Tibial nerve (tissue), 3 donors: ENCODE data around the gene PLXNA4.

Experiments used
- CTCF ChIP-seq, 5 experiments: fragments of 200-600 bp in 3 of 5; fragments of 450-650 bp in 2 of 5; sonication (generic) in 3 of 5; IDR thresholded peaks; one replicate each; pipeline ENCODE4 v1.5.1; 2016 to 2019; ENCODE audit warnings: antibody characterized with exemption in 5 of 5, mild to moderate bottlenecking in 3 of 5, moderate library complexity in 2 of 5
- POLR2A ChIP-seq, 2 donors: fragments of 450-650 bp; IDR thresholded peaks; one replicate each; pipeline ENCODE4 v1.6.1; 2017; ENCODE audit warnings: antibody characterized with exemption in 2 of 2, mild to moderate bottlenecking in 2 of 2, moderate library complexity in 2 of 2

DNA sequence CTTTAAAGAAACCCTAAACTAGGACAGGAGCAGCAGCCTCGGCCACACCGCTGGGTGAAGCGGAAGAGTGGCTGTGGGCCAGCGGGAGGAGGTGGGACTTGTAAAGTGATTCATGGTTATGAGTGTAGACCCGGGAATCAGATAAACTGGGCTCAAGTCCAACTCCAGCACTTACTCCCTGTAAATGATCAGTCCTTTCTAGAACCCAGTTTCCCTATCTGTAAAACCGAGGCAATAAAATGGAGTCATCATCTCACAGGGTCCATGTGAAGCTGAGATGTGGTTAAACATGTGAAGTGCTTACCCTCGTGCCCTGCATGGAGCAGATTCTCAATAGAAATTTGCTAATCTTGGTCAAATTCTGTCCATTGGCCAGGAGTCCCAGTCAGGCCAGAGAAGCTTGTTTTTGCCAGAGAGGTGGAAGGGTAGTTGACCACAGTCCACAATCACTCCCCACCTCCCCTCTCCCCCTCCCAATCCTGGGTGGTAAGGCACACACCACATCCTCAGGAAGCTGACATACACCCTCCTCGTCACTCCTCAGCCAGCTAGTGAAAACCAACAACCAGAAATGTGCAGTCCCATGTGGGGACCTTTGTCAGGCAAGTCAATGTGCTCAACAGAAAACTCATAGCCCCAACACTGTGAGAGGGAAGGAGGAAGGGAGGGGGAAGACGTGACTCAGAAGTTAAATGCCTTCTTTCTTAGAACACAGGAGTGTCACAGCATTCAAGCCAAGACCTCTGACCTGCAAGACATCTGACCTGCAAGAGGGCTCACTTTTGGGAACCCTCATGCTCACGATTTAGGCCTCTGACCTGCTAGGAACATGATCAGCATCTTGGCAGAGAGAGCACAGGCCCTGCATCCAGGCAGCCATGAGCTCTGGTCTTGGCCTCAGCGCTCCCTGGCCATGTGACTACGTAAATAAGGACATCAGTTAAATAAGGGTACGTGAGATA lies 145.1 kb downstream of the PLXNA4 start:
- TF ChIP-seq CTCF (IDR thresholded peaks at IDR 0.05) (no peak), POLR2A (IDR thresholded peaks at IDR 0.05) (no peak)
